DOHH2 (cell line): Measurements from ENCODE around the gene MBD3.

Experiments used
- EZH2phosphoT487 ChIP-seq: fragments of 200-600 bp; sonication (generic); IDR thresholded peaks from 2 replicates; pipeline ENCODE4 v1.6.1; 2017; ENCODE audit warnings: borderline replicate concordance, mild to moderate bottlenecking, antibody characterized with exemption, low read length, moderate library complexity, mixed read lengths
- TF ChIP-seq, protein P1 (sequence below): fragments of 200-600 bp; sonication (generic); IDR thresholded peaks from one replicate; pipeline ENCODE4 v1.5.1; 2014; ENCODE audit warnings: antibody characterized with exemption, mild to moderate bottlenecking, low read depth, low read length; ENCODE audit not compliant: poor library complexity, severe bottlenecking

- TF ChIP-seq, protein P1, sequence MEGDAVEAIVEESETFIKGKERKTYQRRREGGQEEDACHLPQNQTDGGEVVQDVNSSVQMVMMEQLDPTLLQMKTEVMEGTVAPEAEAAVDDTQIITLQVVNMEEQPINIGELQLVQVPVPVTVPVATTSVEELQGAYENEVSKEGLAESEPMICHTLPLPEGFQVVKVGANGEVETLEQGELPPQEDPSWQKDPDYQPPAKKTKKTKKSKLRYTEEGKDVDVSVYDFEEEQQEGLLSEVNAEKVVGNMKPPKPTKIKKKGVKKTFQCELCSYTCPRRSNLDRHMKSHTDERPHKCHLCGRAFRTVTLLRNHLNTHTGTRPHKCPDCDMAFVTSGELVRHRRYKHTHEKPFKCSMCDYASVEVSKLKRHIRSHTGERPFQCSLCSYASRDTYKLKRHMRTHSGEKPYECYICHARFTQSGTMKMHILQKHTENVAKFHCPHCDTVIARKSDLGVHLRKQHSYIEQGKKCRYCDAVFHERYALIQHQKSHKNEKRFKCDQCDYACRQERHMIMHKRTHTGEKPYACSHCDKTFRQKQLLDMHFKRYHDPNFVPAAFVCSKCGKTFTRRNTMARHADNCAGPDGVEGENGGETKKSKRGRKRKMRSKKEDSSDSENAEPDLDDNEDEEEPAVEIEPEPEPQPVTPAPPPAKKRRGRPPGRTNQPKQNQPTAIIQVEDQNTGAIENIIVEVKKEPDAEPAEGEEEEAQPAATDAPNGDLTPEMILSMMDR = no peak
- no peak for TF ChIP-seq EZH2phosphoT487
These were observed 24.8 kb downstream of the MBD3 start for GRCh38 chr19:1567848-1568227.
